SK-N-SH (cell line): Measurements from ENCODE around the gene SPG7. TPM values are rescaled to one million over a fixed set of nuclear protein-coding genes. Genes with fewer than 3 reads are reported as not detected.

Experiments
- CTCF ChIA-PET: fragments of 300-600, 350-600 bp; formaldehyde crosslinking; extraction: SDS; loops from one replicate; lab custom pipeline; 2021; lab: Yijun Ruan, JAX
- POLR2A ChIA-PET: fragments of 350-600 bp; sonication (Branson Sonifier 250); formaldehyde crosslinking; extraction: SDS; loops from one replicate; lab custom pipeline; 2020; ENCODE audit warnings: antibody characterized with exemption, inconsistent platforms; lab: Yijun Ruan, JAX
- DNase-seq: peaks from one replicate; pipeline ENCODE4 v3.0.0; 2012
- H2AFZ ChIP-seq: fragments of 200-600 bp; sonication (generic); 2 replicates; pipeline ENCODE4 v1.8.1; 2016; ENCODE audit warnings: antibody characterized with exemption, mild to moderate bottlenecking, low read depth
- H3F3A ChIP-seq: fragments of 200-600 bp; sonication (generic); replicated peaks from 2 replicates; pipeline ENCODE3; 2016; ENCODE audit warnings: antibody characterized with exemption, mild to moderate bottlenecking; ENCODE audit not compliant: insufficient read depth
- H3K27ac ChIP-seq, 2 experiments: fragments of 200-500 bp in 1 of 2; fragments of 200-600 bp in 1 of 2; sonication (Bioruptor generic) in 1 of 2; sonication (generic), shearing (Covaris generic) in 1 of 2; 2 replicates each; pipeline versions ENCODE4 v1.5.1 to v1.6.1; 2014 to 2016; ENCODE audit warnings: low read depth in 2 of 2, inconsistent platforms in 1 of 2, low read length in 1 of 2, mild to moderate bottlenecking in 1 of 2, mixed read lengths in 1 of 2
- H3K27me3 ChIP-seq: fragments of 200-600 bp; sonication (generic), shearing (Covaris generic); 2 replicates; pipeline ENCODE4 v1.6.1; 2016; ENCODE audit warnings: mixed run types; ENCODE audit not compliant: insufficient read depth
- H3K36me3 ChIP-seq, 2 experiments: fragments of 200-500 bp in 1 of 2; fragments of 200-600 bp in 1 of 2; sonication (Bioruptor generic) in 1 of 2; sonication (generic) in 1 of 2; replicated peaks in 1 of 2; 2 replicates each; pipeline versions ENCODE3 to v1.5.1; 2014 to 2016; ENCODE audit warnings: low read length in 1 of 2, mild to moderate bottlenecking in 1 of 2; ENCODE audit not compliant: insufficient read depth in 2 of 2, control insufficient read depth in 1 of 2
- H3K4me1 ChIP-seq, 2 experiments: fragments of 200-500 bp in 1 of 2; fragments of 200-600 bp in 1 of 2; sonication (Bioruptor generic) in 1 of 2; sonication (generic), shearing (Covaris generic) in 1 of 2; 2 replicates each; pipeline versions ENCODE4 v1.5.1 to v1.6.1; 2014 to 2016; ENCODE audit warnings: low read depth in 1 of 2, low read length in 1 of 2, mixed run types in 1 of 2; ENCODE audit not compliant: insufficient read depth in 2 of 2, control insufficient read depth in 1 of 2
- H3K4me2 ChIP-seq: fragments of 200-600 bp; sonication (generic), shearing (Covaris generic); 2 replicates; pipeline ENCODE4 v1.6.1; 2017; ENCODE audit warnings: mixed run types
- H3K4me3 ChIP-seq, 2 experiments: fragments of 200-500 bp in 1 of 2; fragments of 200-600 bp in 1 of 2; sonication (Bioruptor generic) in 1 of 2; sonication (generic), shearing (Covaris generic) in 1 of 2; 2 replicates each; pipeline versions ENCODE4 v1.5.1 to v1.8.1; 2014 to 2016; ENCODE audit warnings: low read depth in 2 of 2, inconsistent platforms in 1 of 2, low read length in 1 of 2, mild to moderate bottlenecking in 1 of 2, mixed read lengths in 1 of 2, moderate library complexity in 1 of 2
- H3K79me2 ChIP-seq: fragments of 200-600 bp; sonication (generic); 2 replicates; pipeline ENCODE4 v1.8.1; 2017; ENCODE audit warnings: mild to moderate bottlenecking; ENCODE audit not compliant: insufficient read depth
- H3K9ac ChIP-seq: fragments of 200-600 bp; sonication (generic); 2 replicates; pipeline ENCODE4 v1.6.1; 2017; ENCODE audit warnings: mixed run types
- H3K9me2 ChIP-seq: fragments of 200-600 bp; sonication (generic); 2 replicates; pipeline ENCODE4 v1.6.1; 2017; ENCODE audit warnings: mixed run types
- H3K9me3 ChIP-seq: fragments of 200-600 bp; sonication (generic); 2 replicates; pipeline ENCODE4 v1.6.1; 2017; ENCODE audit warnings: mixed run types, mild to moderate bottlenecking, moderate library complexity
- H4K20me1 ChIP-seq: fragments of 200-600 bp; sonication (generic); 2 replicates; pipeline ENCODE4 v1.6.1; 2017; ENCODE audit warnings: mild to moderate bottlenecking, mixed run types; ENCODE audit not compliant: insufficient read depth
- CTCF ChIP-seq: fragments of 200-600 bp; sonication (generic); IDR thresholded peaks from 2 replicates; pipeline ENCODE4 v1.6.1; 2017; ENCODE audit warnings: antibody characterized with exemption, mild to moderate bottlenecking, moderate library complexity
- EZH2phosphoT487 ChIP-seq: fragments of 200-600 bp; sonication (generic); IDR thresholded peaks from 2 replicates; pipeline ENCODE4 v1.6.1; 2017; ENCODE audit warnings: low read depth, mixed run types, mild to moderate bottlenecking, antibody characterized with exemption, moderate library complexity, borderline replicate concordance
- MAX ChIP-seq: IDR thresholded peaks from 2 replicates; pipeline ENCODE4 v1.4.0; 2012; ENCODE audit warnings: low read depth
- MEF2A ChIP-seq: IDR thresholded peaks from 2 replicates; pipeline ENCODE4 v1.4.0; 2012; ENCODE audit warnings: low read depth, borderline replicate concordance
- MXI1 ChIP-seq: IDR thresholded peaks from 2 replicates; pipeline ENCODE4 v1.6.1; 2012; ENCODE audit warnings: mild to moderate bottlenecking, low read depth, low read length, improper control_type of control experiment
- RAD21 ChIP-seq: IDR thresholded peaks from 2 replicates; pipeline ENCODE4 v1.6.1; 2012; ENCODE audit warnings: mild to moderate bottlenecking, low read length
- REST ChIP-seq: IDR thresholded peaks from 2 replicates; pipeline ENCODE4 v1.6.1; 2012; ENCODE audit warnings: mild to moderate bottlenecking, low read depth, low read length, moderate library complexity
- SIN3A ChIP-seq: IDR thresholded peaks from 2 replicates; pipeline ENCODE4 v1.6.1; 2012; ENCODE audit warnings: low read depth, mild to moderate bottlenecking, low read length, moderate library complexity, borderline replicate concordance
- YY1 ChIP-seq: IDR thresholded peaks from 2 replicates; pipeline ENCODE4 v1.4.0; 2012; ENCODE audit warnings: low read depth, mild to moderate bottlenecking
- ZBTB33 ChIP-seq: IDR thresholded peaks from 2 replicates; pipeline ENCODE4 v1.4.0; 2012; ENCODE audit warnings: low read depth, borderline replicate concordance
- whole genome bisulfite sequencing: methylation state at CpG from one replicate; pipeline ENCODE4 v1.1.6; 2017; ENCODE audit warnings: low lambda C conversion rate; 5-methylcytosine and 5-hydroxymethylcytosine counted together
- polyA plus RNA-seq, 3 experiments: library from polyadenylated mRNA; depleted of rRNA; stranded (reverse); fragments of >200 nt; gene quantifications; 2 replicates each; pipeline ENCODE4 v1.2.3, GENCODE V29; 2012

The SPG7 gene
- polyA plus RNA-seq, 1 of the 3 experiments (the other 2 are of a cell fraction) = 100 TPM

- Histone ChIP-seq H3K9me2 (no peaks in the 10 kb centered on the region), H3F3A (peaks cover 12% of the 10 kb centered on the region), H3K4me3 (peak overlapping the region; percentile 80 to 89), H3K27me3 (no peaks in the 10 kb centered on the region), H3K36me3 (peaks cover 0 to 6% of the 10 kb centered on the region in 2 experiments), H3K4me2 (peak overlapping the region; percentile 97), H3K79me2 (peaks cover 62% of the 10 kb centered on the region), H3K4me1 (peaks cover 7 to 20% of the 10 kb centered on the region in 2 experiments), H4K20me1 (peaks cover 27% of the 10 kb centered on the region), H3K27ac (peak overlapping the region; percentile 64 to 94), H3K9me3 (no peaks in the 10 kb centered on the region), H2AFZ (peak overlapping the region; percentile 91; the same call in 1 of the 2 replicates), H3K9ac (peak overlapping the region; percentile 91)
- CTCF ChIA-PET = no interaction called here
- peak; percentile 46 for DNase-seq
- TF ChIP-seq SIN3A = 0 out of 2 replicates have a peak, but pooled peaks have one; percentile 33
- TF ChIP-seq CTCF = peak; percentile 33
- TF ChIP-seq RAD21 = no peak
- 5% methylated on average over 18 of the region's 22 CpGs for WGBS
- POLR2A ChIA-PET = no interaction called here
These were observed 16.8 kb upstream of the SPG7 start for GRCh38 chr16:89491238-89491869.

DNA sequence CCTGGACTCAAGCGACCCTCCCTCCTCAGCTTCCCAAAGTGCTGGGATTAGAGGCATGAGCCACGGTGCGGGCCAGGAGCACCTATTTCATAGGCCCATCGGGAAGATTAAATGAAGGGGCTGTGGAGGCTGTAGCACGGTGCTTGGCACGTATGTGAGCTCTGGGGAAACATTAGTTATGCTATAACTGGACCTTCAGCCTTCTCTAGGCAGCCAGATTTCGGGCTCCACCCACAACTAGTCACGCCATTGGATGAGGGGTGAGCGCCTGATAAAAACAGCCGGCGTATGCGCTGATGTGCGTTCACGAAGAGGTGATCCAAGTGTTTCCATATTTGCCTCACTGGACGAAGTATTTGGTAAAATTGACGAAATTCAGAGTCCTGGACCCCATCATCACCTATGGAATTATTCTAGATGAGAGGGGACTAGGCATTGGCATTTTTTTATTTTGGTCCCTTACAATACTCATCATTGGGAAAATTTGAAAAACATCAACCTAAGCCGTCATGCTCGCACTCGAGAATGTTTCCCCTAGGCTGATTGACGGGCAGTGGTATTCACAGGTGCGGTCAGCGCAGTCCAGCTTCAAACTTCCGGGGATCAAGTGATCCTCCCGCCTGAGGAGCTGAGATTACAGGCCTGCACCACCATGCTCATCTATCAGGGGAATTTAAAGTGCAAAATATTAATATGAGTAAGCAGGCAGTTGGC lies 16.1 kb upstream of the SPG7 start:
- Histone ChIP-seq H4K20me1 (peaks cover 20% of the 10 kb centered on the region), H3F3A (peaks cover 12% of the 10 kb centered on the region), H3K27me3 (no peaks in the 10 kb centered on the region), H3K27ac (peak overlapping the region in 1 of 2 experiments; percentile 94; a peak in 2 of 4 replicates), H3K9me3 (no peaks in the 10 kb centered on the region), H3K36me3 (peaks cover 0 to 3% of the 10 kb centered on the region in 2 experiments), H3K4me3 (peak overlapping the region; percentile 80 to 89), H3K9me2 (no peaks in the 10 kb centered on the region), H3K4me2 (peak overlapping the region; percentile 97), H3K79me2 (peaks cover 54% of the 10 kb centered on the region), H2AFZ (no peak overlapping the region; the same call in none of the 2 replicates), H3K9ac (peak overlapping the region; percentile 91; the same call in 1 of the 2 replicates), H3K4me1 (peaks cover 7 to 20% of the 10 kb centered on the region in 2 experiments)
- ChIA-PET POLR2A (no interaction called here), CTCF (interaction anchor here (1.4 kb wide), 1 partner anchor 135 kb away, joined by 3 read pairs; no protein-coding TSS in a partner anchor)
- 60% methylated on average over 19 of the region's 24 CpGs for WGBS
- TF ChIP-seq YY1 = no peak
- DNase-seq = peak; percentile 44

DNA sequence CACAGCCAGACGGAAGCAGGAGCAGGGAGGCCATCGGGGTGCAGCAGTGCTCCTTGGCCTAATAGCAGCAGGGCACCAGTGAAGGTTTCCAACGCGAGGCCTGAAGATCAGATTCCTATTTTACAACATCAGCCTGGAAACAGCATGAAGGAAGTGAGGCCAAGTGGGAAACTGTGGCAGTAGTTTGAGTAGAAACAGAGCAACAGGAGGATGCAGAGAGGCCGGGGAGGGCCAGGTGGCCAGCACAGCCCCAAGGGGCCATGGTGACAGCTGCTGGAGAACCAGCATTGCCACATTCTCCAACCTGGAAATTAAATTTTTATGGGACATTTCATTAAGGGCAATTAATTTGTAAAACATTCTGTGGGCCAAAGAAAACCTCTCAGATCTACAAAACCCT lies 14.4 kb upstream of the SPG7 start:
- Histone ChIP-seq H3K9me3 (no peaks in the 10 kb centered on the region), H3K4me1 (peaks cover 7 to 11% of the 10 kb centered on the region in 2 experiments), H3K36me3 (peaks cover 2 to 3% of the 10 kb centered on the region in 2 experiments), H3K9ac (no peak overlapping the region), H2AFZ (no peak overlapping the region), H3K4me3 (no peak overlapping the region), H3K4me2 (no peak overlapping the region), H3K27ac (no peak overlapping the region), H3K79me2 (peaks cover 38% of the 10 kb centered on the region), H3K27me3 (no peaks in the 10 kb centered on the region), H3K9me2 (no peaks in the 10 kb centered on the region), H4K20me1 (peaks cover 3% of the 10 kb centered on the region), H3F3A (peaks cover 5% of the 10 kb centered on the region)
- ChIA-PET CTCF (no interaction called here), POLR2A (no interaction called here)
- WGBS = 82% methylated on average over 5 of the region's 5 CpGs
- no peak for DNase-seq
- TF ChIP-seq MEF2A (no peak), ZBTB33 (no peak), EZH2phosphoT487 (no peak), RAD21 (no peak), REST (no peak), MAX (no peak), MXI1 (no peak)
